ENCODE data around the gene MGAT5B. TPM values are rescaled to one million over a fixed set of nuclear protein-coding genes. Genes with fewer than 3 reads are reported as not detected.

Gene MGAT5B
- total and polyA plus RNA-seq, 11 donors, result 0.07 to 0.21 (median 0.15) TPM; not detected in 6

DNA sequence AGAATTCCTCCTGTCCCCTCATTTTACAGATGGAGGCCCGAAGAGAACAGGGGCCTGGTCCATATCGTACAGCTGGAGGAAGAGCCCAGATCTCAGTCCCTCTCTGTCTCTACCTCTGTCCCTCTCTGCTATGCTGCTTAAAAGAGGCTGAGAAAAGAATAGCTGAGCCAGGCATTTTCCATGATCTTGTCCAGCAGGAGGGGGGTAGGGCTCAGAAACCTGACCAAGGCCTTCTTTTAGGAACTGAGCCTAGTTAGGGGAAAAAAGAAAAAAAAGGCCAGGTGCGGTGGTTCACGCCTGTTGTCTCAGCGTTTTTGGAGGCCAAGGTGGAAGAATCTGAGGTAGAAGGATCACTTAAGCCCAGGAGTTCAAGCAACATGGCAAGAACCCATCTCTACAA is 84.2 kb downstream of the MGAT5B start:
- no peak for ATAC-seq
- peaks cover 0 to 7% (median 0%) of the 10 kb centered on the region in 9 donors for H3K27me3 ChIP-seq
- no peak overlapping the region for H3K27ac ChIP-seq
- TF ChIP-seq, protein P1, sequence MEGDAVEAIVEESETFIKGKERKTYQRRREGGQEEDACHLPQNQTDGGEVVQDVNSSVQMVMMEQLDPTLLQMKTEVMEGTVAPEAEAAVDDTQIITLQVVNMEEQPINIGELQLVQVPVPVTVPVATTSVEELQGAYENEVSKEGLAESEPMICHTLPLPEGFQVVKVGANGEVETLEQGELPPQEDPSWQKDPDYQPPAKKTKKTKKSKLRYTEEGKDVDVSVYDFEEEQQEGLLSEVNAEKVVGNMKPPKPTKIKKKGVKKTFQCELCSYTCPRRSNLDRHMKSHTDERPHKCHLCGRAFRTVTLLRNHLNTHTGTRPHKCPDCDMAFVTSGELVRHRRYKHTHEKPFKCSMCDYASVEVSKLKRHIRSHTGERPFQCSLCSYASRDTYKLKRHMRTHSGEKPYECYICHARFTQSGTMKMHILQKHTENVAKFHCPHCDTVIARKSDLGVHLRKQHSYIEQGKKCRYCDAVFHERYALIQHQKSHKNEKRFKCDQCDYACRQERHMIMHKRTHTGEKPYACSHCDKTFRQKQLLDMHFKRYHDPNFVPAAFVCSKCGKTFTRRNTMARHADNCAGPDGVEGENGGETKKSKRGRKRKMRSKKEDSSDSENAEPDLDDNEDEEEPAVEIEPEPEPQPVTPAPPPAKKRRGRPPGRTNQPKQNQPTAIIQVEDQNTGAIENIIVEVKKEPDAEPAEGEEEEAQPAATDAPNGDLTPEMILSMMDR (IDR thresholded peaks at IDR 0.05), result no peak
- no peak for TF ChIP-seq POLR2A (IDR thresholded peaks at IDR 0.05)
- no peak overlapping the region for H3K4me3 ChIP-seq
- intact Hi-C loops (cut with DNase I), result no loop called here
- peaks cover 0 to 2% (median 0%) of the 10 kb centered on the region in 12 donors for H3K4me1 ChIP-seq
- no peak for DNase-seq
- H3K36me3 ChIP-seq, result no peaks in the 10 kb centered on the region
- WGBS, 4 donors, result 81 to 98% (median 93%) methylated on average over 5 of the region's 5 CpGs
- H3K9me3 ChIP-seq, result no peaks in the 10 kb centered on the region

DNA sequence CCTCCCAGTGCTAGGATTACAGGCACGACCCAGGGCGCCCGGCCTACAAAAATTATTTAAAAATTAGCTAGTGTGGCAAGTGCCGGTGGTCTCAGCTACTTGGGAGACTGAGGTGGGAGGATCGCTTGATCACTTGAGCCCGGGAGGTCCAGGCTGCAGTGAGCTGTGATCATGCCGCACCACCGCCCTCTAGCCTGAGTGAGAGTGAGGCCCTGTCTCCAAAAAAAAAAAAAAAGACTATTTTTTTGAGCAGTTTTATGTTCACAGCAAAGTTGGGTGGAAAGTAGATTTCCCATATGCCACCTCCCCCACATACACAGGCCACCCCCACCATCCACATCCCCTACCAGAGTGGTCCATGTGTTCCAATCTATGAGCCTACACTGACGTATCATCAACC is 84.9 kb downstream of the MGAT5B start:
- intact Hi-C loops (cut with DNase I), result no loop called here
- 91 to 95% (median 94%) methylated on average over 9 of the region's 9 CpGs for WGBS, 4 donors
- no peaks in the 10 kb centered on the region for H3K36me3 ChIP-seq
- ATAC-seq (no peak), DNase-seq (peak in 1 of 5 donors; percentile 20)
- no peak overlapping the region for H3K4me3 ChIP-seq
- H3K27me3 ChIP-seq, result peaks cover 0 to 7% (median 0%) of the 10 kb centered on the region in 9 donors
- TF ChIP-seq POLR2A (IDR thresholded peaks at IDR 0.05), result no peak
- TF ChIP-seq, protein P1 (IDR thresholded peaks at IDR 0.05), result no peak
- peaks cover 0 to 9% (median 0%) of the 10 kb centered on the region in 12 donors for H3K4me1 ChIP-seq
- H3K27ac ChIP-seq, result no peak overlapping the region
- no peaks in the 10 kb centered on the region for H3K9me3 ChIP-seq

DNA sequence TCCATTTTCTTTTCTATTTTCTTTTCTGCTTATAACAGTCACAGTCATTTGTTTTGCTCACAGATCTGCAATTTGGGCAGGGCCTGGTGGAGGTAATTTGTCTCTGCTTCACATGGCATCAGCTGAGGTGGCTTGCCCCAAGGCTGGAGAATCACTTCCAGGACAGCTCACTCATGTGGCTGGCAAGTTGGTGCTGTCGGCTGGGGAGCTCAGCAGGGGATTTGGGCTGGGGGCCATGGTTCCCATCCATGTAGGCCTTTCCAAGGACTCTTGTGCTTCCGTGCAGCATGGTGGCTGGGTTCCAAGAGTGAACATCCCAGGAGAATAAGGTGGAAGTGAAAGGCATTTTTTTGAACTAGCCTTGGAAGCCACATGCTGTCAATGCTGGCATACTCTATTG is 85.7 kb downstream of the MGAT5B start:
- DNase-seq, result peak in 1 of 5 donors; percentile 32
- H3K4me3 ChIP-seq, result no peak overlapping the region
- peaks cover 0 to 11% (median 0%) of the 10 kb centered on the region in 12 donors for H3K4me1 ChIP-seq
- peaks cover 0 to 8% (median 0%) of the 10 kb centered on the region in 9 donors for H3K27me3 ChIP-seq
- no peak for TF ChIP-seq POLR2A (IDR thresholded peaks at IDR 0.05)
- TF ChIP-seq, protein P1 (IDR thresholded peaks at IDR 0.05), result no peak
- ATAC-seq, result no peak
- H3K9me3 ChIP-seq, result no peaks in the 10 kb centered on the region
- WGBS, 4 donors, result 38 to 63% (median 43%) methylated on average over 2 of the region's 2 CpGs
- intact Hi-C loops (cut with DNase I), result no loop called here
- no peak overlapping the region for H3K27ac ChIP-seq
- H3K36me3 ChIP-seq, result no peaks in the 10 kb centered on the region

DNA sequence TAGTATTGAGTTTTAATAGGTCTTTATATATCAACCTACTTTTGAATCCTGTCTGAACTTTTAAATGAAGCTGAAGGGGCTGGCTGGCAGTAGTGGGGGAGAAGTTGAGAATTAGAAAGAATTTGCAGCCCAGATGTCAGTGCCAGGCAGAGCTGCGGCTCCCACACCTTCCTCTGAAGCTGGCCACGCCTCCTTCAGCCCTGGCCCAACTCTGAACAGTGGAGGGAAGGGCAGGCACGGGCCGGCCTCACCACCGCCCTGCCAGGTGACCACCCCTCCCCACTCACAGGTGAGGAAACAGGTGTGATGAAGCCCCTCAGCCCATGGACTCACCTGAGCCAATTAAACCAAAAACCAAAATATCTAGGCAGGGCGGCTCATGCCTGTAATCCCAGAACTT is 87.0 kb downstream of the MGAT5B start:
- peaks cover 0 to 11% (median 0%) of the 10 kb centered on the region in 12 donors for H3K4me1 ChIP-seq
- no peaks in the 10 kb centered on the region for H3K36me3 ChIP-seq
- 71 to 80% (median 76%) methylated on average over 6 of the region's 6 CpGs for WGBS, 4 donors

More for the DNA sequence above, 87.0 kb downstream of the MGAT5B start:
- ATAC-seq (no peak), DNase-seq (peak in 1 of 5 donors; percentile 39)
- TF ChIP-seq, protein P1 (IDR thresholded peaks at IDR 0.05), result no peak
- TF ChIP-seq POLR2A (IDR thresholded peaks at IDR 0.05), result no peak
- Histone ChIP-seq H3K27me3 (peaks cover 0 to 8% (median 0%) of the 10 kb centered on the region in 9 donors), H3K9me3 (no peaks in the 10 kb centered on the region), H3K27ac (no peak overlapping the region), H3K4me3 (no peak overlapping the region)
- intact Hi-C loops (cut with DNase I), result no loop called here
